NCI-H82 (cell line): Measurements from ENCODE around the gene SLC13A5.
"Not testable (repeated sequence)": the region's sequence is repeated elsewhere in the genome, so short reads cannot be mapped to it uniquely, and the experiment has no call there.

Experiments used
- DNase-seq: peaks from one replicate; lab custom pipeline; 2025; lab: John Stamatoyannopoulos, UW

SLC13A5 gene

GRCh38 chr17:6711081-6711674 lies 2.0 kb downstream of the SLC13A5 start:
- DNase-seq = no peak

- DNase-seq = peak; percentile 65
These were observed 2.9 kb downstream of the SLC13A5 start for GRCh38 chr17:6710317-6710716.

DNA sequence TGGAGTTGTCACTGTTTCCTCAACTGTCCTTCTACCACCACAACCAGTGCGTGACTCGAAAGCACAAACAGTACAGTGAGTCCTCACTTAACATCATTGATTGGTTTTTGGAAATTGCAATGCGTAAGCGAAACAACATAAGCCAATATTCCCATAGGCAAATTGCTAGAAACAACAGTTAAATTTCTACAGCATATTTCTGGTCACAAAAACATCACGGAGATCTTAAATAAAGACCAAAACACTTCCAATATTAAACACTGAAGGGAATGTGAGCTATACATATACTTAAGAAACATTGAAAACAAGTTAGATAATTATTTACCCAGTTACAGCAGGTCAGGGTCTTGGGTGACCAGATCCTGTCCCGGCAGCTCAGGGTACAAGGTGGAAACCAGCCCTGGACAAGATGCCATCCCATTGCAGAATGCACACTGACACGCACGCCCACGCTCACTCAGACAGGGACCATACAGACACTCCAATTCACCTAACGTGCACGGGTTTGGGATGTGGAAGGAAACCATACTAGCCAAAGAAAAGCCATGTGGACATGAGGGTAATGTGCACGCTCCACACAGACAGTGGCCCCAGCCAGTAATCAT lies 4.7 kb downstream of the SLC13A5 start:
- DNase-seq = no peak

- no peak for DNase-seq
These were observed 6.2 kb downstream of the SLC13A5 start for GRCh38 chr17:6706996-6707395.

GRCh38 chr17:6706499-6706898 lies 6.7 kb downstream of the SLC13A5 start:
- DNase-seq = no peak

DNA sequence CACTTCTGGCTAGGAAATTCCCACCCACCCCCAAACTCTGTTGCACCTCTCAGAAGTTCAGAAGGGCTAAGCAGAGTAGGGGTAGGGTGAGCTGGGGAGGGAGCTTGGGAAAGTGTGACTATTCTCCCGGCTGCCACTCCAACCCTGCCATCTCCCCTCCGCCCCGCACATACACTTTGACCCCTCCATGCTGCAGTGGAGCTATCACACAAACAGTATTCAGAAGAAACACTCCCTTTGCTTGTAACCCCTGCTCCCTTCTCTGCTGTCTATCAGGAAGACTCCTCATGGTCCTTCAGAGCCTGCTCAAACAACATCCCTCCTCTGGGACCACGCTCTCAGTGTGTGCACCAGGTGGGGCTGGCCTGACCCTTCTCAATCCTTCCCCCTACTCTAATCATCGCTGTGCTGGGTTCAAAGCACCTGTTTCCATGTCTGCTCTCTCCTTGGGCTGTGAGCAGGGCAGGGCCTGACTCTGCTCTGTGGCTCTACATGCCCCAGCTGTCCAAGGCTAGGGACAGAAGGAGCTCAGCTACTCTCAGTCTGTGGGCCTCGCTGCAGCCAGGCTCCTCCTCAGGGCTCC lies 8.6 kb downstream of the SLC13A5 start:
- DNase-seq = no peak

DNA sequence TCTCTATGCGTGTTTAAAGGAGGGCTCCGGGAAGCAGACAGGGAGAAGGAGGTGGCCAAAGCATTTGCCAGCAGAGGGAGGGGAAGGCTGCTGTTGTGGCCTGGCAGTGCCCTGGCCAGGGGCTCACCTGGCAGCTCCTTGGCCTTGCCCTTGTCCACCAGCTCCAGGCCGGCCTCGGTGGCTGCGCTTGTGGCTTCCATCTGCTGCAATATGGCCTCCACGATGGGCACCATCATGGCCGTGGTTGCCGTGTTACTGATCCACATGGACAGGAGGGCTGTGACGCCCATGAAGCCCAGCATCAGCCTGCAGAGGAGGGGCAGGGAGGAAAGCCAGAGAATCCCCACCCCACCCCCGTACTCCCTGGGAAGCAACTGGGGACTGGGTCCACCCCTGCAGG lies 9.4 kb downstream of the SLC13A5 start:
- DNase-seq = no peak

GRCh38 chr17:6702567-6703215 lies 10.5 kb downstream of the SLC13A5 start:
- no peak for DNase-seq

DNA sequence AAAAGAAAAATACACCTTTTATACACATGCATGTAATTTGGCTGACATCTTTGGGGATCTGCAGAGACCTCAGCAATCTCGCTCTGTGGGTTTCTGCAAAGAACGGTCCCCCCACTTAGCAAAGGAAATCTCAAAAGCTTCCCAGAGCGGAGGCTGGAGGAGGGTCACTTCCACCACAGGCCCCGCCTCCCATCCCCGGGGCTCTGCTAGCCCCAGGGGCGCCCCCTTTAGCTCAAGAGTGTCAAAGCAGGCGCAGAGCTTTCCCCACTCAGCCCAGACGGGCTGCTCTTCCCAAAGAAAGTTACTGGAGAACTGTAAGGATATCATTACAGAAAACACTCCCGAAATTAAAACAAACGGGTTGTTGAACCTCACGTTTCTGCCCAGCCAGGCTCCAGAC lies 11.4 kb downstream of the SLC13A5 start:
- peak; percentile 71 for DNase-seq

GRCh38 chr17:6700948-6701307 lies 12.2 kb downstream of the SLC13A5 start:
- DNase-seq = no peak

GRCh38 chr17:6699997-6700947 lies 12.9 kb downstream of the SLC13A5 start:
- DNase-seq = no peak

DNA sequence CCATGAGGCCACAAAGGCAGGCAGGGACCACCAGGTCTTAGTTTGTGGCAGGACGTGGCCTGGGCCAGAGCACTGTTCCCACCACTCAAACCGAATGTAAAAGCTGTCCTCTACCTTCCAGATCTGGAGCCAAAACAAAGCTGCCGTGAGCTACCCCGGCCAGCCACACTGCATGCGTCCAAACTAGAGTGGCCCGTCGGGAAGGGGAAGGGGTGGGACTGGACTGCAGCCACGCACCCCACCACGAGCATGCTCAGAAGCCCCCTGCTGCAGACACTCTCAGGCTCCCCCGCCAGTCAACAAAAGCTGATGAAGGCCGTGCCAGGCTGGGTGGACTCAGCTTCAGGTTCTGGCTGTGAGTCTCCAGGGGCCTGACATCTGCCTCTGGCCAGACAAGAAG lies 15.2 kb downstream of the SLC13A5 start:
- DNase-seq = no peak

GRCh38 chr17:6696906-6697305 lies 16.3 kb downstream of the SLC13A5 start:
- no peak for DNase-seq

GRCh38 chr17:6695565-6695964 lies 17.6 kb downstream of the SLC13A5 start:
- no peak for DNase-seq

GRCh38 chr17:6695051-6695450 lies 18.1 kb downstream of the SLC13A5 start:
- DNase-seq = no peak

DNA sequence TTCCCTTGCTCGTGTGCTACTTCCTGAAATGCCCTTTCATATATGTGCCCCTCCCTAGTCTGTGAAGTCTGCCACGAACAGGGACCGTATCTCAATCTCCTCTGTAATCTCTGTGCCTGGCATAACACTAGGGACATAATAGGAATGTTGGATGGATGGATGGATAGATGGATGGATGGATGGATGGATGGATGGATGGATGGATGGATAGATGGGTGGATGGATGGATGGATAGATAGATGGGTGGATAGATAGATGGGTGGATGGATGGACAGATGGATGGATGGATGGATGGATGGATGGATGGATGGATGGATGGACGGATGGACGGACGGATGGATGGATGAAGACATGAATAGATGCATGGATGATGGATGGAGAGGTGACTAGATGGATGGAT lies 21.2 kb downstream of the SLC13A5 start:
- DNase-seq = not testable (repeated sequence)

DNA sequence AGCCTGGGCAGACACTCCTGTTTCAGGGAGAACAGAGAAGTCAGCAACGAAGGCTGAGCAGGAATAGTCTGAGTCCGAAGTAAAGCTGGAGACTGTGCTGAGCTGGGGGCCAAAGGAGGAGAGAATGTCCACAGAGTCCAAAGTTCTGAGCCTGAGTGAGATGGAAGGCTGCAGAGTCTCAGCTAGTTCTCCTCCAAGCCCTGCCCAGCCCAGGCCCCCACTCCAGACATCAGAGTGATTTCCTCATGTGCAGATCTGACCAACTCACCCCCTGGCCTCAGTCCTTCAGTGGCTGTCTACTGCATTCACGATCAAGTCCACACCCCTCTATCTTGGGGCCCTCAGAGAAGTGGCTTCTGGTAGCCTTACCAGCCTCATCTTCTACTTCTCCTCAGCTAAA lies 21.6 kb downstream of the SLC13A5 start:
- no peak for DNase-seq

DNA sequence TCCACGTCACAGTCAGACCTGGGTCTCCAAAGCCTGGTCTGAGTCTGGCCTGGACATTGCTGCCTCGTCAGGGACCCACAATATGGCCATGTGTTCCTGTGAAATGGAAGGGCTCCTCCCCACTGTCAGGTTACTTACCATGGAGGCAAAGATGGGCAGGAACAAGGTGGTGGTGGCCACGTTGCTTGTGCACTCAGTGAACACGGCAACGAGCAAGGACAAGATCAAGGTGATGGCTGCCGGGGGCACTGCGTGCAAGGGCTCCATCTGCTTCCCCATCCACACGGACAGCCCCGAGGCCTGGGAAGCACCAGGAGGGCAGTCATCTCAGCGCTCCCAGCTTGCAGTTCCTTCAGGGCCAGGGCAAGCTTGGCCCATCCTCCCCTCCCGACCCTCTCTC lies 22.5 kb downstream of the SLC13A5 start:
- DNase-seq = no peak

- no peak for DNase-seq
These were observed 24.2 kb downstream of the SLC13A5 start for GRCh38 chr17:6688944-6689343.

DNA sequence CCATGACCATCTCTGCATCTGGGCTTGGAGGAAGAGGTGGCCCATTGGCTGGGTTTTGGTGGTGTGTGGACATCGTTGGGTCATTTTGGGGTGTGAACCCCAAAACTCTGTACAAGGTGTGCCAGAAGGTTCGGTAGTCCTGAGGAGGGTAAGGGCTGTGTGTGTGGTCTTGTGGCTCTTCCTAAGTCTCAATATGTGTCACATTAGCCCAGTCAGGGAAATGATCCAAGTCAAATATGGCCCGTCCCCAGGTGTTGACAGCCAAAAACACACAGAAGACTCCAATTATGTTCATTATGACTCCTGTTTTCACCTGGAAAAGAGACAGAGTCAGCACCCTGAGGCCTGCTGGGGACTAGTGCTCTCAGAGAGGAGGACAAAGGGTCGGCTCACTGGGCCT lies 27.1 kb downstream of the SLC13A5 start:
- no peak for DNase-seq

- no peak for DNase-seq
These were observed 28.0 kb downstream of the SLC13A5 start for GRCh38 chr17:6684881-6685767.
